LNCaP clone FGC (cell line): Measurements from ENCODE around the gene SEBOX.

Experiments
- DNase-seq: peaks from one replicate; pipeline ENCODE4 v3.0.0-alpha.2; 2011; ENCODE audit warnings: low read depth
- H3K4me3 ChIP-seq: 2 replicates; pipeline ENCODE4 v1.5.1; 2011; ENCODE audit warnings: mild to moderate bottlenecking, low read depth, low read length, control low read depth
- TF ChIP-seq, protein P1 (sequence below): IDR thresholded peaks from 2 replicates; pipeline ENCODE4 v1.5.1; 2012; ENCODE audit warnings: mild to moderate bottlenecking; ENCODE audit not compliant: control insufficient read depth, insufficient read depth; ENCODE audit errors: extremely low read depth

SEBOX gene

GRCh38 chr17:28405632-28406472, 40.9 kb upstream of the SEBOX start, which contains the start of gene SLC46A1:
Gene SLC46A1 (minus strand): TSS chr17:28406212. CDS start chr17:28406114, 98 bp downstream.
- TF ChIP-seq, protein P1, sequence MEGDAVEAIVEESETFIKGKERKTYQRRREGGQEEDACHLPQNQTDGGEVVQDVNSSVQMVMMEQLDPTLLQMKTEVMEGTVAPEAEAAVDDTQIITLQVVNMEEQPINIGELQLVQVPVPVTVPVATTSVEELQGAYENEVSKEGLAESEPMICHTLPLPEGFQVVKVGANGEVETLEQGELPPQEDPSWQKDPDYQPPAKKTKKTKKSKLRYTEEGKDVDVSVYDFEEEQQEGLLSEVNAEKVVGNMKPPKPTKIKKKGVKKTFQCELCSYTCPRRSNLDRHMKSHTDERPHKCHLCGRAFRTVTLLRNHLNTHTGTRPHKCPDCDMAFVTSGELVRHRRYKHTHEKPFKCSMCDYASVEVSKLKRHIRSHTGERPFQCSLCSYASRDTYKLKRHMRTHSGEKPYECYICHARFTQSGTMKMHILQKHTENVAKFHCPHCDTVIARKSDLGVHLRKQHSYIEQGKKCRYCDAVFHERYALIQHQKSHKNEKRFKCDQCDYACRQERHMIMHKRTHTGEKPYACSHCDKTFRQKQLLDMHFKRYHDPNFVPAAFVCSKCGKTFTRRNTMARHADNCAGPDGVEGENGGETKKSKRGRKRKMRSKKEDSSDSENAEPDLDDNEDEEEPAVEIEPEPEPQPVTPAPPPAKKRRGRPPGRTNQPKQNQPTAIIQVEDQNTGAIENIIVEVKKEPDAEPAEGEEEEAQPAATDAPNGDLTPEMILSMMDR = no peak
- peak within 1 kb of the TSS; percentile 83 for H3K4me3 ChIP-seq
- DNase-seq = no peak

DNA sequence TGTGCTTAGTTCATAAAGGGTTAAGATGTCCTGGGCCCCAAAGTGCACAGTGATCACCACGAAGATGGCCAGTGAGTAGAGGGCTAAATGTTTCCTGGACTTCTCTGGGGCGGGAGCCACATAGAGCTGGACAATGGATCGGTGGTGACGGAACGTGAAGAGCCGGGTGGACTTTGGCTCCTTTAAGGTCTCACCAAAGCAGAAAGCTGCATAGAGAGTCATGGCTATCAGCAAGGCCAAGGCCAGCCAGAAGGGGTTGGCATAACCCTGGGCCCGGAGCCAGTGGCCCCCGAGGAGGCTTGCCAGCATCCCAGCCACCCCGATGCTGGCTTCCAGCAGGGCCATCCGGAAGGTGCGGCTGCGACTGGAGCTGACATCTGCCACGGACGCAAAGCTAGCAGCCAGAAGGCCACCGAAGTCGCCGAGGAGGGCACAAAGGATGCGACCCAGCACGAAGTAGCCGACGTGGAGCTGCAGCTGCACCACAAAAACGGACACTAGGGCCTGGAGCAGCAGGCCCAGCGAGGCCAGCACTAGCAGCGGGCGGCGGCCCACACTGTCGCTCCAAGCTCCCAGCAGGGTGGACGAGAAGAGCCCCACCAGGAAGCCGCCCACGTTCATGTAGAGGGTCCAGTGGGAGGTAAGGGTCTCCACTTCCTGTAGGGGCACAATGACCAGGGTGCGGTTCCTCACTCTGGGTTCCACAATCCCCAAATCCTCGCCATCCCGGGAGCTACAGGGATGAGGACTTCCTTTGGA, 40.0 kb upstream of the SEBOX start:
- H3K4me3 ChIP-seq = peak overlapping the region; percentile 83
- TF ChIP-seq, protein P1 = no peak
- DNase-seq = no peak

GRCh38 chr17:28404461-28404811, 39.4 kb upstream of the SEBOX start:
- TF ChIP-seq, protein P1 = no peak
- no peak for DNase-seq
- no peak overlapping the region for H3K4me3 ChIP-seq

- DNase-seq = no peak
- TF ChIP-seq, protein P1 = no peak
- H3K4me3 ChIP-seq = no peak overlapping the region
These were observed 39.0 kb upstream of the SEBOX start for GRCh38 chr17:28404007-28404406.

- no peak overlapping the region for H3K4me3 ChIP-seq
- TF ChIP-seq, protein P1 = no peak
- DNase-seq = no peak
These were observed 37.8 kb upstream of the SEBOX start for GRCh38 chr17:28402844-28403243.

DNA sequence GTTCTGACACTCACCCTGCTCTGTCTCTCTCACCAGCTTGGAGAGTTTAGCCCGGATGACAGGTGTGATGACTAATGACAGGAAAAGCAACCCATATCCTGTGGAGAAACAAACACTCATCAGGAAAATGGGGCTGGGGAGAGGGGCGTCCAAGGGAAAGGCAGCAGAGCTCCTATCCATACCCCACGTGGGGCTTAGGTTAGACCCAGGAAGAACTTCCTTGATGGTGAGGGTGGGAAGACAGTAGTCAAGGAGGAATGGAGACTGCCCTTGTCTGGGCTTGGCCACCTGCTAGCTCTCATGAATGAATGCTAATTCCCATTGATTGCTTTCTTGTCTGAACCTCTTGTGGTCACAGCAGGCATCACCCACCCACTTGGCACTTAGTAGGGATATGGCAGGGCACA, 37.2 kb upstream of the SEBOX start:
- no peak overlapping the region for H3K4me3 ChIP-seq
- DNase-seq = no peak
- TF ChIP-seq, protein P1 = no peak
